HEK293 (cell line): ENCODE results near the gene IL36B.

Experiments
- CTCF ChIA-PET: fragments of 350-600 bp; formaldehyde crosslinking; extraction: SDS; loops from one replicate; lab custom pipeline; 2021; ENCODE audit warnings: antibody characterized with exemption; lab: Yijun Ruan, JAX
- POLR2A ChIA-PET: fragments of 300-600 bp; formaldehyde crosslinking; extraction: SDS; loops from one replicate; lab custom pipeline; 2020; ENCODE audit warnings: antibody characterized with exemption, inconsistent platforms; lab: Yijun Ruan, JAX
- H3K27ac ChIP-seq: fragments of 200-500 bp; sonication (Bioruptor generic); 2 replicates; pipeline ENCODE4 v1.5.1; 2014; ENCODE audit warnings: low read depth, low read length, control low read depth, inconsistent platforms; ENCODE audit errors: extremely low read depth
- H3K36me3 ChIP-seq, 2 experiments: fragments of 200-500 bp in 1 of 2; sonication (Bioruptor generic) in 1 of 2; 1 replicate in 1 of 2; 2 replicates in 1 of 2; pipeline ENCODE4 v1.5.1; 2014 to 2017; ENCODE audit warnings: inconsistent platforms in 2 of 2, low read length in 2 of 2; ENCODE audit not compliant: control insufficient read depth in 2 of 2, insufficient read depth in 1 of 2
- H3K4me1 ChIP-seq: fragments of 200-500 bp; sonication (Bioruptor generic); 2 replicates; pipeline ENCODE4 v1.5.1; 2014; ENCODE audit warnings: mild to moderate bottlenecking, low read length, inconsistent platforms; ENCODE audit not compliant: control insufficient read depth, insufficient read depth
- H3K4me3 ChIP-seq: 2 replicates; pipeline ENCODE4 v1.5.1; 2011; ENCODE audit warnings: low read depth, mild to moderate bottlenecking, control low read depth, low read length, moderate library complexity
- H3K9me3 ChIP-seq: fragments of 200-500 bp; sonication (Bioruptor generic); 2 replicates; pipeline ENCODE4 v1.5.1; 2014; ENCODE audit warnings: low read depth, low read length, inconsistent platforms; ENCODE audit not compliant: control insufficient read depth, insufficient read depth
- SALL2 ChIP-seq: fragments of 450-650 bp; formaldehyde crosslinking; IDR thresholded peaks from 2 replicates; pipeline ENCODE4 v1.5.0; 2017; ENCODE audit warnings: missing biosample characterization, mild to moderate bottlenecking, missing genetic modification characterization, borderline replicate concordance
- SP2 ChIP-seq: fragments of 450-650 bp; formaldehyde crosslinking; IDR thresholded peaks from 2 replicates; pipeline ENCODE4 v1.5.1; 2016; ENCODE audit warnings: missing biosample characterization, missing genetic modification characterization
- ZNF114 ChIP-seq: fragments of 450-650 bp; formaldehyde crosslinking; IDR thresholded peaks from 2 replicates; pipeline ENCODE4 v1.5.0; 2017; ENCODE audit warnings: missing biosample characterization, missing genetic modification characterization
- ZNF394 ChIP-seq: fragments of 450-650 bp; formaldehyde crosslinking; IDR thresholded peaks from 2 replicates; pipeline ENCODE4 v1.5.1; 2016; ENCODE audit warnings: missing biosample characterization, missing genetic modification characterization, mild to moderate bottlenecking, moderate library complexity, borderline replicate concordance
- ZNF530 ChIP-seq: fragments of 450-650 bp; formaldehyde crosslinking; IDR thresholded peaks from 2 replicates; pipeline ENCODE4 v1.5.1; 2016; ENCODE audit warnings: low read depth, missing biosample characterization, missing genetic modification characterization
- ZNF596 ChIP-seq: fragments of 450-650 bp; IDR thresholded peaks from 2 replicates; pipeline ENCODE4 v1.5.0; 2018; ENCODE audit warnings: missing biosample characterization, mild to moderate bottlenecking, missing genetic modification characterization, moderate library complexity
- ZNF600 ChIP-seq: fragments of 450-650 bp; formaldehyde crosslinking; IDR thresholded peaks from 2 replicates; pipeline ENCODE4 v1.5.1; 2016; ENCODE audit warnings: missing biosample characterization, missing genetic modification characterization
- ZNF623 ChIP-seq: fragments of 450-650 bp; formaldehyde crosslinking; IDR thresholded peaks from 2 replicates; pipeline ENCODE4 v1.5.1; 2016; ENCODE audit warnings: missing biosample characterization, missing genetic modification characterization
- ZNF701 ChIP-seq: fragments of 450-650 bp; formaldehyde crosslinking; IDR thresholded peaks from 2 replicates; pipeline ENCODE4 v1.5.1; 2016; ENCODE audit warnings: missing biosample characterization, missing genetic modification characterization
- ZNF768 ChIP-seq: fragments of 450-650 bp; formaldehyde crosslinking; IDR thresholded peaks from 2 replicates; pipeline ENCODE4 v1.5.1; 2018; ENCODE audit warnings: missing biosample characterization, mild to moderate bottlenecking, missing genetic modification characterization
- ZNF776 ChIP-seq: fragments of 450-650 bp; formaldehyde crosslinking; IDR thresholded peaks from 2 replicates; pipeline ENCODE4 v1.5.0; 2017; ENCODE audit warnings: missing biosample characterization, missing genetic modification characterization, borderline replicate concordance
- ZSCAN16 ChIP-seq: fragments of 450-650 bp; formaldehyde crosslinking; IDR thresholded peaks from 2 replicates; pipeline ENCODE4 v1.5.1; 2016; ENCODE audit warnings: missing biosample characterization, missing genetic modification characterization
- TF ChIP-seq, protein P1 (sequence below): fragments of 450-650 bp; formaldehyde crosslinking; IDR thresholded peaks from 2 replicates; pipeline ENCODE4 v1.5.1; 2016; ENCODE audit warnings: missing biosample characterization, missing genetic modification characterization, borderline replicate concordance
- TF ChIP-seq, protein P2 (sequence below): sonication (generic); formaldehyde crosslinking; IDR thresholded peaks from 2 replicates; pipeline ENCODE4 v1.8.1; 2022; ENCODE audit warnings: mild to moderate bottlenecking, moderate library complexity, missing genetic modification reagents
- TF ChIP-seq, protein P3 (sequence below): fragments of 450-650 bp; formaldehyde crosslinking; IDR thresholded peaks from 2 replicates; pipeline ENCODE4 v1.5.1; 2016; ENCODE audit warnings: missing biosample characterization, missing genetic modification characterization
- TF ChIP-seq, protein P4 (sequence below): fragments of 450-650 bp; formaldehyde crosslinking; IDR thresholded peaks from 2 replicates; pipeline ENCODE4 v1.5.0; 2017; ENCODE audit warnings: missing biosample characterization, missing genetic modification characterization, borderline replicate concordance

IL36B gene

DNA sequence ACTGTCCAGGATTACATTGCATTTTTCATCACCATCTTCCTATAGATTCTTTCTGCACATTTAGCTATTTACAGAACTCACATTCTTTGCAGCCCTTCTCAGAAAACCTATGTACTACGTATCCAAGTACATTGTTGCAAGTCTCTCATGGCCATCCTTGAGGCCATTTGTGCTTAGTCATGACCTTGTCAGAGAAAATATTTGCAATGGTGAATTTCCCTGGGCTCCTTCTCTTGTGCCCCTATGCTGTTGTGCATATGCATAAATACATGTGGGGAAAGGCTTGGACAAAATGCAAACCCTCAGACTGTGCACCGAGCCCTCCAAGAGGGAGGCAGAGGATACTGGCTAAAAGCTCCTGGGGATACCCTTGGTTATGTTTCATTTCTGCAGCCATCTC lies 27.9 kb downstream of the IL36B start (continued):
- TF ChIP-seq SALL2 (tag by site-specific recombination) (no peak), SP2 (tag by site-specific recombination) (no peak), ZNF394 (tag by site-specific recombination) (no peak), ZNF596 (tag by site-specific recombination) (no peak), ZNF600 (tag by site-specific recombination) (no peak), ZNF701 (tag by site-specific recombination) (no peak)

DNA sequence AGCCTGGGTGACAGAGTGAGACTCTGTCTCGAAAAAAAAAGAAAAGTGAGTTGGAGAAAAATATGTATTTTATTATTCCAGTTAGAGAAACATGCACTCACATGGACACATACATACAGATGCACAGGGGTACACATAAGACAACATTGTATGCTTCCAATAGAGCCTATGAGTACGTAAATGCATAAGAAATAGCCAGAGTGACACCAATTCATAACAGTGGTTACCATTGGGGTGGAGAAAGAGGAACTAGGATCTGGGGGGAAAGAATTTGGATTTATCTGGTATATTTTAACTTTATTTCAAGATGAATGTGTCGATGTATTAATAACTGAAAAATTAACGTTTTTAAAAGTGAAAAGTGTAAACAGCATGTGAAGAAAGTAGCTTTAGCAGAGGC lies 31.4 kb downstream of the IL36B start:
- CTCF ChIA-PET, result no interaction called here
- POLR2A ChIA-PET, result no interaction called here
- no peak for TF ChIP-seq ZSCAN16 (tag by site-specific recombination)
- TF ChIP-seq, protein P1, sequence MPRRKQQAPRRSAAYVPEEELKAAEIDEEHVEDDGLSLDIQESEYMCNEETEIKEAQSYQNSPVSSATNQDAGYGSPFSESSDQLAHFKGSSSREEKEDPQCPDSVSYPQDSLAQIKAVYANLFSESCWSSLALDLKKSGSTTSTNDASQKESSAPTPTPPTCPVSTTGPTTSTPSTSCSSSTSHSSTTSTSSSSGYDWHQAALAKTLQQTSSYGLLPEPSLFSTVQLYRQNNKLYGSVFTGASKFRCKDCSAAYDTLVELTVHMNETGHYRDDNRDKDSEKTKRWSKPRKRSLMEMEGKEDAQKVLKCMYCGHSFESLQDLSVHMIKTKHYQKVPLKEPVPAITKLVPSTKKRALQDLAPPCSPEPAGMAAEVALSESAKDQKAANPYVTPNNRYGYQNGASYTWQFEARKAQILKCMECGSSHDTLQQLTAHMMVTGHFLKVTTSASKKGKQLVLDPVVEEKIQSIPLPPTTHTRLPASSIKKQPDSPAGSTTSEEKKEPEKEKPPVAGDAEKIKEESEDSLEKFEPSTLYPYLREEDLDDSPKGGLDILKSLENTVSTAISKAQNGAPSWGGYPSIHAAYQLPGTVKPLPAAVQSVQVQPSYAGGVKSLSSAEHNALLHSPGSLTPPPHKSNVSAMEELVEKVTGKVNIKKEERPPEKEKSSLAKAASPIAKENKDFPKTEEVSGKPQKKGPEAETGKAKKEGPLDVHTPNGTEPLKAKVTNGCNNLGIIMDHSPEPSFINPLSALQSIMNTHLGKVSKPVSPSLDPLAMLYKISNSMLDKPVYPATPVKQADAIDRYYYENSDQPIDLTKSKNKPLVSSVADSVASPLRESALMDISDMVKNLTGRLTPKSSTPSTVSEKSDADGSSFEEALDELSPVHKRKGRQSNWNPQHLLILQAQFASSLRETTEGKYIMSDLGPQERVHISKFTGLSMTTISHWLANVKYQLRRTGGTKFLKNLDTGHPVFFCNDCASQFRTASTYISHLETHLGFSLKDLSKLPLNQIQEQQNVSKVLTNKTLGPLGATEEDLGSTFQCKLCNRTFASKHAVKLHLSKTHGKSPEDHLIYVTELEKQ (tag by site-specific recombination), result no peak
- TF ChIP-seq ZNF768 (tag by site-specific recombination), result no peak
- no peak for TF ChIP-seq ZNF114 (tag by site-specific recombination)
- no peak for TF ChIP-seq ZNF776
- TF ChIP-seq, protein P2, sequence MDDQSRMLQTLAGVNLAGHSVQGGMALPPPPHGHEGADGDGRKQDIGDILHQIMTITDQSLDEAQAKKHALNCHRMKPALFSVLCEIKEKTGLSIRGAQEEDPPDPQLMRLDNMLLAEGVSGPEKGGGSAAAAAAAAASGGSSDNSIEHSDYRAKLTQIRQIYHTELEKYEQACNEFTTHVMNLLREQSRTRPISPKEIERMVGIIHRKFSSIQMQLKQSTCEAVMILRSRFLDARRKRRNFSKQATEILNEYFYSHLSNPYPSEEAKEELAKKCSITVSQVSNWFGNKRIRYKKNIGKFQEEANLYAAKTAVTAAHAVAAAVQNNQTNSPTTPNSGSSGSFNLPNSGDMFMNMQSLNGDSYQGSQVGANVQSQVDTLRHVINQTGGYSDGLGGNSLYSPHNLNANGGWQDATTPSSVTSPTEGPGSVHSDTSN (CRISPR knock-in tag), result no peak
- H3K9me3 ChIP-seq, result no peaks in the 10 kb centered on the region
- no peak overlapping the region for H3K4me3 ChIP-seq
- no peaks in the 10 kb centered on the region for H3K4me1 ChIP-seq
- no peaks in the 10 kb centered on the region for H3K36me3 ChIP-seq
- H3K27ac ChIP-seq, result no peak overlapping the region

DNA sequence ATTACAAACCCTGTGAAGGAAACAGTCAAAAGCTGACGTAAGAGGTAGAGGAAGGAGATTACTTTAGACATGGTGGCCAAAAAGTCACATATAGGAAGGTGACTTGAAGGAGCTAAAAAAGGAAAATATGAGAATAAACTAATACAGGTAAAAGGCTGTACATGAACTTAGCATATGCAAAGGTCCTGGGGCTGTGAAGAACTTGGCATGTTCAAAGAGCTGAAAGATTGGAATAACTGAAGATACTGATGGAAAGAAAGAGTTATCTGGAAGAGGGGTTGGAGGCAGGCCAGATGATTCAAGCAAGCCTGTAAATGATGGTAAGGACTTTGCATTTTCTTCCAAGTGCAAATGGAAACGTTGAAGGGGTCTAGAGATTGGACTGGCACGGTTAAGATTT lies 34.2 kb downstream of the IL36B start:
- ChIA-PET POLR2A (no interaction called here), CTCF (no interaction called here)
- H3K9me3 ChIP-seq, result no peaks in the 10 kb centered on the region
- no peaks in the 10 kb centered on the region for H3K4me1 ChIP-seq
- H3K27ac ChIP-seq, result no peak overlapping the region
- TF ChIP-seq ZNF623 (tag by site-specific recombination) (peak; percentile 66), ZNF530 (tag by site-specific recombination) (no peak)
- TF ChIP-seq, protein P3, sequence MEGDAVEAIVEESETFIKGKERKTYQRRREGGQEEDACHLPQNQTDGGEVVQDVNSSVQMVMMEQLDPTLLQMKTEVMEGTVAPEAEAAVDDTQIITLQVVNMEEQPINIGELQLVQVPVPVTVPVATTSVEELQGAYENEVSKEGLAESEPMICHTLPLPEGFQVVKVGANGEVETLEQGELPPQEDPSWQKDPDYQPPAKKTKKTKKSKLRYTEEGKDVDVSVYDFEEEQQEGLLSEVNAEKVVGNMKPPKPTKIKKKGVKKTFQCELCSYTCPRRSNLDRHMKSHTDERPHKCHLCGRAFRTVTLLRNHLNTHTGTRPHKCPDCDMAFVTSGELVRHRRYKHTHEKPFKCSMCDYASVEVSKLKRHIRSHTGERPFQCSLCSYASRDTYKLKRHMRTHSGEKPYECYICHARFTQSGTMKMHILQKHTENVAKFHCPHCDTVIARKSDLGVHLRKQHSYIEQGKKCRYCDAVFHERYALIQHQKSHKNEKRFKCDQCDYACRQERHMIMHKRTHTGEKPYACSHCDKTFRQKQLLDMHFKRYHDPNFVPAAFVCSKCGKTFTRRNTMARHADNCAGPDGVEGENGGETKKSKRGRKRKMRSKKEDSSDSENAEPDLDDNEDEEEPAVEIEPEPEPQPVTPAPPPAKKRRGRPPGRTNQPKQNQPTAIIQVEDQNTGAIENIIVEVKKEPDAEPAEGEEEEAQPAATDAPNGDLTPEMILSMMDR (tag by site-specific recombination), result no peak
- TF ChIP-seq, protein P4, sequence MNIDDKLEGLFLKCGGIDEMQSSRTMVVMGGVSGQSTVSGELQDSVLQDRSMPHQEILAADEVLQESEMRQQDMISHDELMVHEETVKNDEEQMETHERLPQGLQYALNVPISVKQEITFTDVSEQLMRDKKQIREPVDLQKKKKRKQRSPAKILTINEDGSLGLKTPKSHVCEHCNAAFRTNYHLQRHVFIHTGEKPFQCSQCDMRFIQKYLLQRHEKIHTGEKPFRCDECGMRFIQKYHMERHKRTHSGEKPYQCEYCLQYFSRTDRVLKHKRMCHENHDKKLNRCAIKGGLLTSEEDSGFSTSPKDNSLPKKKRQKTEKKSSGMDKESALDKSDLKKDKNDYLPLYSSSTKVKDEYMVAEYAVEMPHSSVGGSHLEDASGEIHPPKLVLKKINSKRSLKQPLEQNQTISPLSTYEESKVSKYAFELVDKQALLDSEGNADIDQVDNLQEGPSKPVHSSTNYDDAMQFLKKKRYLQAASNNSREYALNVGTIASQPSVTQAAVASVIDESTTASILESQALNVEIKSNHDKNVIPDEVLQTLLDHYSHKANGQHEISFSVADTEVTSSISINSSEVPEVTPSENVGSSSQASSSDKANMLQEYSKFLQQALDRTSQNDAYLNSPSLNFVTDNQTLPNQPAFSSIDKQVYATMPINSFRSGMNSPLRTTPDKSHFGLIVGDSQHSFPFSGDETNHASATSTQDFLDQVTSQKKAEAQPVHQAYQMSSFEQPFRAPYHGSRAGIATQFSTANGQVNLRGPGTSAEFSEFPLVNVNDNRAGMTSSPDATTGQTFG (tag by site-specific recombination), result no peak
- H3K36me3 ChIP-seq, result no peaks in the 10 kb centered on the region
- no peak overlapping the region for H3K4me3 ChIP-seq
